PC-9 (cell line): ENCODE data around the gene RASAL2. TPM values are rescaled to one million over a fixed set of nuclear protein-coding genes. Genes with fewer than 3 reads are reported as not detected.

Experiments used
- BruUV-seq: library from RNA; stranded (reverse); fragments of 400-500 nt; replicated peaks from 2 replicates; lab custom pipeline; 2021; lab: Mats Ljungman, UMichigan
- CTCF ChIA-PET: fragments of 300-600 bp; sonication (Branson Sonifier 250); formaldehyde crosslinking; loops from one replicate; lab custom pipeline; 2022; ENCODE audit warnings: antibody characterized with exemption; lab: Charles Lee
- POLR2A ChIA-PET: fragments of 300-600 bp; sonication (Branson Sonifier 250); formaldehyde crosslinking; loops from one replicate; lab custom pipeline; 2022; ENCODE audit warnings: antibody characterized with exemption; ENCODE audit not compliant: unreplicated experiment; lab: Charles Lee
- DNase-seq, 2 experiments: peaks; one replicate each; pipeline versions ENCODE4 v3.0.0 to v3.0.0-alpha.2; 2015 to 2022; ENCODE audit warnings: mixed read lengths in 1 of 2
- H2AFZ ChIP-seq: fragments of 200-600 bp; sonication (generic); 2 replicates; pipeline ENCODE4 v1.8.1; 2017; ENCODE audit warnings: antibody characterized with exemption
- H3F3A ChIP-seq: fragments of 200-600 bp; sonication (generic); 2 replicates; pipeline ENCODE4 v1.8.1; 2017; ENCODE audit warnings: antibody characterized with exemption, mild to moderate bottlenecking, low read depth; ENCODE audit not compliant: insufficient read depth
- H3K27ac ChIP-seq: fragments of 200-600 bp; sonication (generic); 2 replicates; pipeline ENCODE4 v1.6.1; 2016; ENCODE audit warnings: mixed run types
- H3K27me3 ChIP-seq: fragments of 200-600 bp; sonication (generic); 2 replicates; pipeline ENCODE4 v1.6.1; 2016; ENCODE audit warnings: low read depth, mixed run types; ENCODE audit not compliant: insufficient read depth
- H3K36me3 ChIP-seq: fragments of 200-600 bp; sonication (generic); 2 replicates; pipeline ENCODE4 v1.6.1; 2016; ENCODE audit warnings: low read depth, mixed run types
- H3K4me1 ChIP-seq: fragments of 200-600 bp; sonication (generic); replicated peaks from 2 replicates; pipeline ENCODE4 v1.6.1; 2016; ENCODE audit warnings: mixed run types; ENCODE audit not compliant: insufficient read depth
- H3K4me2 ChIP-seq: fragments of 200-600 bp; sonication (generic); 2 replicates; pipeline ENCODE4 v1.6.1; 2017; ENCODE audit warnings: mixed run types
- H3K4me3 ChIP-seq: fragments of 200-600 bp; sonication (generic); 2 replicates; pipeline ENCODE4 v1.6.1; 2016; ENCODE audit warnings: mixed run types
- H3K79me2 ChIP-seq: fragments of 200-600 bp; sonication (generic); 2 replicates; pipeline ENCODE4 v1.6.1; 2017; ENCODE audit warnings: low read depth, mixed run types
- H3K9me2 ChIP-seq: fragments of 200-600 bp; sonication (generic); 2 replicates; pipeline ENCODE4 v1.8.1; 2017; ENCODE audit warnings: mild to moderate bottlenecking; ENCODE audit not compliant: insufficient read depth
- H3K9me3 ChIP-seq: fragments of 200-600 bp; sonication (generic); 2 replicates; pipeline ENCODE4 v1.8.1; 2016; ENCODE audit warnings: low read depth; ENCODE audit not compliant: insufficient read depth
- H4K20me1 ChIP-seq: fragments of 200-600 bp; sonication (generic); 2 replicates; pipeline ENCODE4 v1.8.1; 2017; ENCODE audit not compliant: insufficient read depth
- CTCF ChIP-seq: fragments of 200-600 bp; sonication (generic); conservative IDR thresholded peaks from 2 replicates; pipeline ENCODE4 v1.6.1; 2017; ENCODE audit warnings: mixed run types, antibody characterized with exemption, mild to moderate bottlenecking, moderate library complexity
- EZH2 ChIP-seq: fragments of 200-600 bp; sonication (generic); IDR thresholded peaks from 2 replicates; pipeline ENCODE4 v1.8.0; 2017; ENCODE audit warnings: antibody characterized with exemption, low read depth
- intact Hi-C: fragments of 100-400 bp; cut with micrococcal nuclease; formaldehyde crosslinking; loops from one replicate; pipeline ENCODE4 v1.10.0; 2022; ENCODE audit not compliant: unreplicated experiment
- total RNA-seq: library from RNA; stranded (reverse); gene quantifications from 2 replicates; pipeline ENCODE4 v1.2.3, GENCODE V29; 2021

Gene RASAL2
- total RNA-seq, 1 experiment from 2014 or later, result 54.1 TPM

DNA sequence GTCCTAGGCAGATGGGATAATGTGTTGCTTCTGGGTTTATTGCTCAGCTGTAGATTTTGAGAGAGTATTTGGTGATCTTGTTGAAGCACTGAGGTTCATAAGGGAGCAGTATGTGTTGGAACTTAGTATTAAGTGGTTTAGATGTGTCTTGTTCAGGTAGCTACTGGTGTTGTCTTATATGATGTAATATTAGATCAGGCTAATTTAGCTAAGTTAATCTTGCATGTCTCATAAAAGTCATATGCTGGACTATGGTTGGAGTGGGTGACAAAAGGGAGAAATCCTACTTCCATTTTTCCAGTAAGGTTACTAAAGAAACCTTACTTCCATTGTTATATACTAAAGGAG, 206.4 kb downstream of the RASAL2 start:
- H3K4me1 ChIP-seq, result peaks cover 9% of the 10 kb centered on the region; the same call in 1 of the 2 replicates
- POLR2A ChIA-PET, result no interaction called here

DNA sequence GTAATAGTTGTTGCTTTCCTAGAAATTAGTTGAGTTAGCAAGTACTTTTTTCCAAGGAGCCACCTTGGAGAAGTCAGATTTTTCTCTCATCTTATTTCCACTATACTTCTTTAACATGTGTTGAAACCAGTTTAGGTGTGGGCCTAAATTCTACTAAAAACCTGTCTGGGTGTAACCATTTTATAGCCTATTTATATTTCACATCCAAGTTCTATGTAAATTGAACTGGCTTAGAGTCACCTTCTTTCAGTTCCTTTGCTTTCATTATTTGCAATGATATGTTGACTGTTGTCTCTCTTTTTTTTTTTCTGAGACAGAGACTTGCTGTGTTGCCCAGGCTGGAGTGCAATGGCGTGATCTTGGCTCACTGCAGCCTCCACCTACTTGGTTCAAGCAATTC, 207.2 kb downstream of the RASAL2 start:
- no peaks in the 10 kb centered on the region for H3K9me3 ChIP-seq
- intact Hi-C loops, result loop anchor here (5.0 kb wide), 1 partner anchor 354 kb away; no protein-coding TSS in a partner anchor
- no peak overlapping the region for H2AFZ ChIP-seq
- H3K79me2 ChIP-seq, result peaks cover 15% of the 10 kb centered on the region; the same call in 1 of the 2 replicates
- no peak overlapping the region for H3K4me3 ChIP-seq
- DNase-seq, result no peak
- no peak overlapping the region for H3K27ac ChIP-seq
- no peaks in the 10 kb centered on the region for H3K27me3 ChIP-seq
- peaks cover 9% of the 10 kb centered on the region; the same call in 1 of the 2 replicates for H3K4me1 ChIP-seq
- TF ChIP-seq CTCF (no peak), EZH2 (no peak)
- no peak overlapping the region for H3K4me2 ChIP-seq
- ChIA-PET POLR2A (no interaction called here), CTCF (interaction anchor here (0.8 kb wide), 1 partner anchor 230 kb away, joined by 3 read pairs; no protein-coding TSS in a partner anchor)
- no peaks in the 10 kb centered on the region for H4K20me1 ChIP-seq
- H3F3A ChIP-seq, result no peaks in the 10 kb centered on the region
- H3K9me2 ChIP-seq, result no peaks in the 10 kb centered on the region
- no peaks in the 10 kb centered on the region for H3K36me3 ChIP-seq
- BruUV-seq, result no TSS peak

More for the DNA sequence above, 206.4 kb downstream of the RASAL2 start:
- intact Hi-C loops, result loop anchor here (1.0 to 5.0 kb wide), 3 partner anchors 245 to 353 kb away; no protein-coding TSS in a partner anchor
- no peak overlapping the region for H3K4me3 ChIP-seq
- CTCF ChIA-PET, result interaction anchor here (0.8 to 2.0 kb wide), 6 partner anchors 11 to 268 kb away, joined by 3 to 12 read pairs (median 4); no protein-coding TSS in a partner anchor
- DNase-seq, result no peak
- no peak overlapping the region for H3K27ac ChIP-seq
- no TSS peak for BruUV-seq
- H3K27me3 ChIP-seq, result no peaks in the 10 kb centered on the region
- no peaks in the 10 kb centered on the region for H3K36me3 ChIP-seq
- H3F3A ChIP-seq, result no peaks in the 10 kb centered on the region
- peaks cover 14% of the 10 kb centered on the region; the same call in 1 of the 2 replicates for H3K79me2 ChIP-seq
- TF ChIP-seq EZH2 (no peak), CTCF (no peak)
- no peak overlapping the region for H3K4me2 ChIP-seq
- H4K20me1 ChIP-seq, result no peaks in the 10 kb centered on the region
- H3K9me3 ChIP-seq, result no peaks in the 10 kb centered on the region
- no peak overlapping the region for H2AFZ ChIP-seq
- H3K9me2 ChIP-seq, result no peaks in the 10 kb centered on the region

- no peak for DNase-seq
- Histone ChIP-seq H3K36me3 (no peaks in the 10 kb centered on the region), H3K9me2 (no peaks in the 10 kb centered on the region; the same call in 1 of the 2 replicates), H3K9me3 (no peaks in the 10 kb centered on the region), H2AFZ (no peak overlapping the region), H3K4me3 (no peak overlapping the region), H3K27me3 (no peaks in the 10 kb centered on the region), H3F3A (peaks cover 12% of the 10 kb centered on the region), H3K4me1 (peaks cover 21% of the 10 kb centered on the region), H3K79me2 (peaks cover 31% of the 10 kb centered on the region), H3K4me2 (no peak overlapping the region), H4K20me1 (no peaks in the 10 kb centered on the region; the same call in 1 of the 2 replicates), H3K27ac (no peak overlapping the region)
- intact Hi-C loops, result no loop called here
- TF ChIP-seq EZH2, result no peak
- TF ChIP-seq CTCF, result no peak
- BruUV-seq, result no TSS peak
- ChIA-PET POLR2A (interaction anchor here (0.6 kb wide), 1 partner anchor 259 kb away, joined by 5 read pairs; no protein-coding TSS in a partner anchor), CTCF (interaction anchor here (0.6 kb wide), 1 partner anchor 38 kb away, joined by 4 read pairs; no protein-coding TSS in a partner anchor)
These were observed 213.4 kb downstream of the RASAL2 start for GRCh38 chr1:178307264-178307663.
